K562 (cell line): Measurements from ENCODE around the gene TPCN1. TPM values are rescaled to one million over a fixed set of nuclear protein-coding genes. Genes with fewer than 3 reads are reported as not detected.

Experiments used
- ATF6 ChIP-seq: sonication (generic); formaldehyde crosslinking; IDR thresholded peaks from 2 replicates; pipeline ENCODE4 v1.4.0; 2020; ENCODE audit warnings: mild to moderate bottlenecking, missing genetic modification reagents
- E2F6 ChIP-seq, 2 experiments: IDR thresholded peaks; 2 replicates each; pipeline ENCODE4 v1.6.1; 2011; ENCODE audit warnings: borderline replicate concordance in 1 of 2, control low read depth in 1 of 2, low read depth in 1 of 2, low read length in 1 of 2, mild to moderate bottlenecking in 1 of 2, mixed read lengths in 1 of 2, moderate library complexity in 1 of 2; ENCODE audit not compliant: insufficient read depth in 1 of 2, insufficient read length in 1 of 2, poor library complexity in 1 of 2, severe bottlenecking in 1 of 2; ENCODE audit errors: extremely low read depth in 1 of 2
- ELF4 ChIP-seq: fragments of 450-650 bp; formaldehyde crosslinking; IDR thresholded peaks from 2 replicates; pipeline ENCODE4 v1.4.0; 2022; ENCODE audit warnings: missing genetic modification characterization
- HMBOX1 ChIP-seq: sonication (generic); IDR thresholded peaks from 2 replicates; pipeline ENCODE4 v1.6.1; 2016
- KDM2B ChIP-seq: fragments of 250-450 bp; sonication (Bioruptor Pico); IDR thresholded peaks from 2 replicates; pipeline ENCODE4 v1.8.0; 2021; ENCODE audit warnings: mild to moderate bottlenecking, moderate library complexity
- PHB ChIP-seq: fragments of 250-450 bp; sonication (Bioruptor Pico); IDR thresholded peaks from 2 replicates; pipeline ENCODE4 v1.5.0; 2021
- PRDM10 ChIP-seq: fragments of 450-650 bp; IDR thresholded peaks from 2 replicates; pipeline ENCODE4 v1.6.1; 2018; ENCODE audit not compliant: partially characterized antibody
- PYGO2 ChIP-seq: fragments of 450-650 bp; IDR thresholded peaks from 2 replicates; pipeline ENCODE4 v1.6.1; 2016; ENCODE audit warnings: mild to moderate bottlenecking, missing genetic modification characterization, moderate library complexity, missing compliant biosample characterization
- ZNF431 ChIP-seq: sonication (generic); formaldehyde crosslinking; IDR thresholded peaks from 2 replicates; pipeline ENCODE4 v1.8.0; 2022; ENCODE audit warnings: mild to moderate bottlenecking, missing genetic modification reagents
- ZNF695 ChIP-seq: fragments of 450-650 bp; formaldehyde crosslinking; IDR thresholded peaks from 2 replicates; pipeline ENCODE4 v1.4.0; 2020; ENCODE audit warnings: mild to moderate bottlenecking, moderate library complexity
- polyA plus RNA-seq, 8 experiments: library from polyadenylated mRNA; depleted of rRNA in 4 of 8; stranded (reverse) in 5 of 8; unstranded in 3 of 8; fragments of >200 nt; fragmentation: Nextera tagmentation in 2 of 8; fragmentation: Illumina TruSeq in 1 of 8; extraction: Ambion mirVana in 2 of 8; extraction: Trizol in 1 of 8; gene quantifications; 2 replicates each; pipeline versions ENCODE4 v1.2.1 to v1.2.3, GENCODE V29; 2011 to 2014; ENCODE audit warnings: inconsistent platforms in 1 of 8, missing spikeins in 1 of 8
- total RNA-seq, 7 experiments: library from RNA; depleted of rRNA in 6 of 7; stranded (reverse); fragments of >200 nt in 6 of 7; fragmentation: Illumina TruSeq in 2 of 7; extraction: Trizol in 2 of 7; gene quantifications; 2 replicates each; pipeline versions ENCODE4 v1.2.1 to v1.2.3, GENCODE V29; 2011 to 2021; ENCODE audit warnings: low replicate concordance in 1 of 7
- TF ChIP-seq, protein P1 (sequence below): fragments of 450-650 bp; formaldehyde crosslinking; IDR thresholded peaks from 2 replicates; pipeline ENCODE4 v1.4.0; 2020; ENCODE audit warnings: mild to moderate bottlenecking
- TF ChIP-seq, protein P2 (sequence below), 2 experiments: fragments of 450-650 bp in 1 of 2; sonication (generic) in 1 of 2; formaldehyde crosslinking in 1 of 2; IDR thresholded peaks in 1 of 2; conservative IDR thresholded peaks in 1 of 2; 2 replicates each; pipeline versions ENCODE4 v1.6.1 to v1.8.1; 2016 to 2023; ENCODE audit warnings: mild to moderate bottlenecking in 2 of 2, moderate library complexity in 2 of 2, inconsistent platforms in 1 of 2, missing genetic modification reagents in 1 of 2
- TF ChIP-seq, protein P3 (sequence below): sonication (generic); formaldehyde crosslinking; IDR thresholded peaks from 2 replicates; pipeline ENCODE4 v1.8.1; 2023; ENCODE audit warnings: mild to moderate bottlenecking, missing genetic modification reagents

The TPCN1 gene
- total and polyA plus RNA-seq, 9 of the 15 experiments (the other 6 are each of a cell fraction or from before 2014, with no cell fraction given), result 0.80 to 23.8 (median 7.4) TPM

- TF ChIP-seq HMBOX1 (no peak), E2F6 (IDR thresholded peaks at IDR 0.05; ENCODE audit: borderline replicate concordance in 1 of 2, extremely low read depth in 1 of 2, insufficient read depth in 1 of 2, insufficient read length in 1 of 2, low read depth in 1 of 2, low read length in 1 of 2, poor library complexity in 1 of 2, severe bottlenecking in 1 of 2) (peak; percentile 60 to 85), ATF6 (0 out of 2 replicates have a peak, but pooled peaks have one; percentile 14), PYGO2 (no peak), ZNF431 (CRISPR knock-in tag) (no peak), ELF4 (CRISPR knock-in tag) (no peak), PRDM10 (peak; percentile 19), PHB (CRISPR knock-in tag) (no peak), KDM2B (CRISPR knock-in tag) (no peak), ZNF695 (CRISPR knock-in tag) (no peak)
- TF ChIP-seq, protein P1, sequence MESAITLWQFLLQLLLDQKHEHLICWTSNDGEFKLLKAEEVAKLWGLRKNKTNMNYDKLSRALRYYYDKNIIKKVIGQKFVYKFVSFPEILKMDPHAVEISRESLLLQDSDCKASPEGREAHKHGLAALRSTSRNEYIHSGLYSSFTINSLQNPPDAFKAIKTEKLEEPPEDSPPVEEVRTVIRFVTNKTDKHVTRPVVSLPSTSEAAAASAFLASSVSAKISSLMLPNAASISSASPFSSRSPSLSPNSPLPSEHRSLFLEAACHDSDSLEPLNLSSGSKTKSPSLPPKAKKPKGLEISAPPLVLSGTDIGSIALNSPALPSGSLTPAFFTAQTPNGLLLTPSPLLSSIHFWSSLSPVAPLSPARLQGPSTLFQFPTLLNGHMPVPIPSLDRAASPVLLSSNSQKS (CRISPR knock-in tag), result no peak
- TF ChIP-seq, protein P2, sequence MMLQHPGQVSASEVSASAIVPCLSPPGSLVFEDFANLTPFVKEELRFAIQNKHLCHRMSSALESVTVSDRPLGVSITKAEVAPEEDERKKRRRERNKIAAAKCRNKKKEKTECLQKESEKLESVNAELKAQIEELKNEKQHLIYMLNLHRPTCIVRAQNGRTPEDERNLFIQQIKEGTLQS (IDR thresholded peaks at IDR 0.05), result no peak
- TF ChIP-seq, protein P2 (CRISPR knock-in tag; conservative IDR thresholded peaks at IDR 0.05), result no peak
- TF ChIP-seq, protein P3, sequence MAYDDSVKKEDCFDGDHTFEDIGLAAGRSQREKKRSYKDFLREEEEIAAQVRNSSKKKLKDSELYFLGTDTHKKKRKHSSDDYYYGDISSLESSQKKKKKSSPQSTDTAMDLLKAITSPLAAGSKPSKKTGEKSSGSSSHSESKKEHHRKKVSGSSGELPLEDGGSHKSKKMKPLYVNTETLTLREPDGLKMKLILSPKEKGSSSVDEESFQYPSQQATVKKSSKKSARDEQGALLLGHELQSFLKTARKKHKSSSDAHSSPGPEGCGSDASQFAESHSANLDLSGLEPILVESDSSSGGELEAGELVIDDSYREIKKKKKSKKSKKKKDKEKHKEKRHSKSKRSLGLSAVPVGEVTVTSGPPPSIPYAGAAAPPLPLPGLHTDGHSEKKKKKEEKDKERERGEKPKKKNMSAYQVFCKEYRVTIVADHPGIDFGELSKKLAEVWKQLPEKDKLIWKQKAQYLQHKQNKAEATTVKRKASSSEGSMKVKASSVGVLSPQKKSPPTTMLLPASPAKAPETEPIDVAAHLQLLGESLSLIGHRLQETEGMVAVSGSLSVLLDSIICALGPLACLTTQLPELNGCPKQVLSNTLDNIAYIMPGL (CRISPR knock-in tag), result no peak
Measured at GRCh38 chr12:113334786-113335539, 113.7 kb downstream of the TPCN1 start, which contains the start of gene SLC8B1 (continued).
